GM23338 (cell line): ENCODE data around the gene AACS.

Experiments
- CTCF ChIP-seq, 2 experiments: fragments of 200-600 bp in 1 of 2; sonication (generic) in 1 of 2; conservative IDR thresholded peaks; 2 replicates each; pipeline versions ENCODE4 v1.5.1 to v1.6.1; 2016 to 2017; ENCODE audit warnings: antibody characterized with exemption in 2 of 2, low read depth in 2 of 2, mild to moderate bottlenecking in 2 of 2, moderate library complexity in 1 of 2
- EZH2phosphoT487 ChIP-seq: fragments of 200-600 bp; sonication (generic); IDR thresholded peaks from one replicate; pipeline ENCODE4 v1.8.1; 2018; ENCODE audit warnings: antibody characterized with exemption; ENCODE audit not compliant: unreplicated experiment
- JUNB ChIP-seq: IDR thresholded peaks from one replicate; pipeline ENCODE4 v1.6.1; 2016; ENCODE audit warnings: antibody characterized with exemption; ENCODE audit not compliant: unreplicated experiment

GRCh38 chr12:125164541-125164940, 99.3 kb downstream of the AACS start:
- TF ChIP-seq JUNB: no peak
- no peak for TF ChIP-seq EZH2phosphoT487
- TF ChIP-seq CTCF (conservative IDR thresholded peaks at IDR 0.05; ENCODE audit: low read depth in 2 of 2): no peak
